Effector memory CD4-positive, alpha-beta T cell (primary cell): ENCODE results near the gene DNASE2B.

Experiments
- DNase-seq, 3 donors: peaks; one replicate each; pipeline ENCODE4 v3.0.0-alpha.2; 2020
- H3K27ac ChIP-seq: 2 replicates; pipeline ENCODE4 v1.7.0; 2013; ENCODE audit warnings: mild to moderate bottlenecking, low read length, moderate library complexity; ENCODE audit not compliant: insufficient read depth, poor library complexity, severe bottlenecking
- H3K27me3 ChIP-seq: replicated peaks from 2 replicates; pipeline ENCODE4 v1.7.0; 2013; ENCODE audit warnings: mild to moderate bottlenecking, low read length; ENCODE audit not compliant: insufficient read depth, control insufficient read depth, poor library complexity, severe bottlenecking
- H3K36me3 ChIP-seq: 2 replicates; pipeline ENCODE4 v1.7.0; 2013; ENCODE audit warnings: mild to moderate bottlenecking, low read length, moderate library complexity; ENCODE audit not compliant: control insufficient read depth, insufficient read depth
- H3K4me1 ChIP-seq: 2 replicates; pipeline ENCODE4 v1.7.0; 2013; ENCODE audit warnings: low read length, mild to moderate bottlenecking; ENCODE audit not compliant: control insufficient read depth, insufficient read depth, poor library complexity, severe bottlenecking
- H3K4me3 ChIP-seq: 2 replicates; pipeline ENCODE4 v1.7.0; 2013; ENCODE audit warnings: low read length, low read depth, mild to moderate bottlenecking; ENCODE audit not compliant: insufficient read depth, poor library complexity, severe bottlenecking
- H3K9me3 ChIP-seq: 2 replicates; pipeline ENCODE4 v1.7.0; 2013; ENCODE audit warnings: mild to moderate bottlenecking, low read length, moderate library complexity; ENCODE audit not compliant: control insufficient read depth

Gene DNASE2B

DNA sequence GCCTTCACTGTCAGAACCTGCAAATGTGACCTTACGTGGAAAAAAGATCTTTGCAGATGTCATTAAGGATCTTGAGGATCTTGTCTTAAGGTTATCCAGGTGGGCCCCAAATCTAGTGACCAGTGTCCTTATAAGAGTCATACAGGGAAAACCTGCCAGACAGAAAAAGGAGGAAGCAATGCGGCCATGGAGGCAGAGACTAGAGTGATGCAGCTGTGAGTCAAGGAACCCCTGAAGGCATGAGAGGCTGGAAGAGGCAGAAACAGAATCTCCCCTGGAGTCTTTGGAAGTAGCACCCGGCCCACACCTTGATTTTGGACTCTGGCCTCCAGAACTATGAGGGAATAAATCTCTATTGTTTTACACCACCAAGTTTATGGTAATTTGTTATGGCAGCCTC is 36.5 kb upstream of the DNASE2B start:
- Histone ChIP-seq H3K27ac (no peak overlapping the region), H3K4me1 (no peaks in the 10 kb centered on the region), H3K27me3 (no peaks in the 10 kb centered on the region), H3K4me3 (no peak overlapping the region), H3K9me3 (no peaks in the 10 kb centered on the region), H3K36me3 (no peaks in the 10 kb centered on the region)
- DNase-seq = no peak

DNA sequence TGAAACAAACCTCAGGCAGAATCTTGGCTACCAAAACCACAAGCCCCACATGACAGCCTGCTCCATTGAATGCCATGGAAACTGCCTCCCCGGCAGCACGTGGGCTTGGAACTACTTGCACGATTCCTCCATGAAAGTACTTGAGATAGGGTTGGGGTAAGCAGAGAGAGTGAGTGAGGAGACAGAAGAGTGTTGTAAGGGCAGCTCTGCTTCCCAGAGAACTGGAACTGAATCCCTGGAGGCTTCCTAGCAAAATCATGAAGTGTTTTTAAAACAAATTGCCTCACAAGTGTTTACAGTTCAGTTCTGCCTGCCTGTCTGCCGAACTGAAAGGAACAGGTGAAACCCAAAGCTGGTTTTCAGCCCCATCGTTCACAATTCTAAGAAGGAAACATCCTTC is 35.3 kb upstream of the DNASE2B start:
- Histone ChIP-seq H3K27ac (no peak overlapping the region), H3K9me3 (no peaks in the 10 kb centered on the region), H3K36me3 (no peaks in the 10 kb centered on the region), H3K4me3 (no peak overlapping the region), H3K4me1 (no peaks in the 10 kb centered on the region), H3K27me3 (no peaks in the 10 kb centered on the region)
- DNase-seq = no peak

DNA sequence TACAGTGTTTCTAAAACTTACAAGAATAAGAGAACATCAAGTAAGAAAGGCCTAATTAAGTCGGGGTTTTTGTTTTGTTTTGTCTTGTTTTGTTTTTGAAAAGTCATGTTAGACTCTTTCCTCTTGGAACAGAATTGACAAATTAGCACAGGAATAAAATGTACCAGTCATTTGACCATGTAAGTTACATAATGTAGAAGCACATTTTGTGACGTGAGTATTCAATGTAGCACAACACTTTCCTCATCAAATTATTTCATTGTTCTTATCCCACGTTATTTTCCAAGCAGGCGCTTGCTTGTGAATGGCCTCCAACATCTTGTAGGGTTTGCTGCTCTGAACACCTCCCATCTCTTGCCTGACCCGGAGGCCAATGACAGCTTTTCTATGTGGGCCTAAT is 34.7 kb upstream of the DNASE2B start:
- Histone ChIP-seq H3K4me1 (no peaks in the 10 kb centered on the region), H3K4me3 (no peak overlapping the region), H3K36me3 (no peaks in the 10 kb centered on the region), H3K9me3 (no peaks in the 10 kb centered on the region), H3K27ac (no peak overlapping the region), H3K27me3 (no peaks in the 10 kb centered on the region)
- no peak for DNase-seq

DNA sequence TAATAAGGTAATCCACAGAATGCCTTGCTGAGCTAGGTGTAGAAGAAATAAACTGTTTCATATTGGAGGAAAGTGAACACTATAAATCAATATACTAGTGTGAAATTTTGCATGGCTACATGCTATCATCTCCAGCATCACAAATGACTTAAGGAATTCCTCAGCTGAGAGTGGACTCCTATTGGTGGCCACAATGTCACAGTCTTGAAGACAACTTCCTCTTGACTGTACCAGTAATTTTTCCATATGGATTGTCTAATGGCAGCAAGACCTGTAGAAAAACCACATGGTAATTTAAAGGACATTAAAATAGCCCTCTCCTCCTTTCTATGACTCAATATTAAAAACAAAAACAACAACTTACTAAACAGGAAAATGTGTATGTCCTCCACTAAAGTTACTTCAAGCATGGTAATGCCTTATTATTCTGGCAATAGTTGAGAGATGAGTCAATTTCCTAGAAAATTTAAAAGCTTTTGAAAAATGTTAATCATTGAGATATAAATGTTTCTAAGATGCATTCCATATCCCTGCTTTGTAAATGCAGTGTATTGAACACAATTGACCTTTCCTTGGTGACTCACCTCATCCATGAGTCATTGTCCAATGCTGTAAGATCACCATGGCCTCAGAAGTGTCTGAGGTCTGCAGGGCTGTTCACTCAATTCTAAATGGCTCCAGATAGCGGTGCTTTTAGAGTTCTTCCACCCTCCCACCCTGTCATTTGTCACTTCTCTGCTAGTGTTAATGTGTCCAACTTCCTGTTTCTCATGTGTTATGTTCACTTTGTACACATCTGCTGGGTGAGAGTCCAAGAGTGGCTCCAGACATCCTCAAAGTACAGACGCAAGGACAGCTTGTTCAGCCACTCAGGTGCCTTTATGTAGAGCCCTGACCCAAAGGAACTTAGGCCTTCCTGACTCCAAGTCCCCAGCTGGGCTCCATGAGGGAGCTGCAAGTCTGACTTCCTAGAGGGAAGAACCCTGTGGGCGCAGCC is 32.8 kb upstream of the DNASE2B start:
- H3K9me3 ChIP-seq = no peaks in the 10 kb centered on the region
- no peak overlapping the region for H3K4me3 ChIP-seq
- no peaks in the 10 kb centered on the region for H3K4me1 ChIP-seq
- H3K36me3 ChIP-seq = no peaks in the 10 kb centered on the region
- no peak for DNase-seq
- H3K27me3 ChIP-seq = no peaks in the 10 kb centered on the region
- no peak overlapping the region for H3K27ac ChIP-seq

DNA sequence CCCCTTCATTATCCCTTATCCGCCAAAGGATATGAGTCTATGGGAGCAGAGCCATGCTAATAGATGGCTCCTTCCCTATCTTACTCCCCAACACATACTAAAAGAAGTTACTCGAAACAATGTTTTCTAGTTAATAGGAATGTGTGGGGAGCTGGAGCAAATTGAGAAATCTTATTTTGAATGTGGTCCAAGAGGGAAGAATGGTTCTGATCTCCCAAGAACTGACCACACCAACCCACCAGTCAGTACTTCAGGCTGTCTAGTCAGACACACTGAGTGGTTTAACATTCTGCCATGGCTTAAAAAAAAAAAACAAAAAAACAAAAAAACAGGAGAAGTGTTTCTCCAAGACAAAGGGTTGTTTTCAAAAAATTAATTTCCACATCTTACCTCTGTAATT is 31.5 kb upstream of the DNASE2B start:
- no peak overlapping the region for H3K4me3 ChIP-seq
- no peaks in the 10 kb centered on the region for H3K9me3 ChIP-seq
- H3K36me3 ChIP-seq = no peaks in the 10 kb centered on the region
- H3K27ac ChIP-seq = no peak overlapping the region
- H3K4me1 ChIP-seq = no peaks in the 10 kb centered on the region
- H3K27me3 ChIP-seq = no peaks in the 10 kb centered on the region
- no peak for DNase-seq

DNA sequence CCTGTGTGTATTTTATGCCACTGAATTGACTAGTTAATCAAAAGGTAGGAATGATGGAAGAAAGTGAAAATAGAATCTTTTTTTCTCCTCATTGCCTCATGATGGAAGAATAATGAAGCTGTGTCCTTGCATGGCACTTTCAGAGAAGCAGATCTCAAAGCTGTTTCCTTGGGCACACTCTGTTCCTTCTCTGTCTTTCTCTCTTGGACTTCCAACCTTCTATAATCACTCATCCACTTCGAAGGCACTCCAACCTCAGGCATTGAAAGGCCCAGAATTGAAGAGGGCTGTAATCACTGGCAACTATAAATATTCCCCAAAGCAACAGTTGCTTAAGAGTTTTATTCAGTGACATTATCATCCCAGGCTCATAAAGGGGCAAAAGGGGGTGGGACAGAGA is 31.1 kb upstream of the DNASE2B start:
- no peaks in the 10 kb centered on the region for H3K36me3 ChIP-seq
- no peaks in the 10 kb centered on the region for H3K9me3 ChIP-seq
- H3K27ac ChIP-seq = no peak overlapping the region
- no peak overlapping the region for H3K4me3 ChIP-seq
- H3K4me1 ChIP-seq = no peaks in the 10 kb centered on the region
- no peak for DNase-seq
- H3K27me3 ChIP-seq = no peaks in the 10 kb centered on the region

DNA sequence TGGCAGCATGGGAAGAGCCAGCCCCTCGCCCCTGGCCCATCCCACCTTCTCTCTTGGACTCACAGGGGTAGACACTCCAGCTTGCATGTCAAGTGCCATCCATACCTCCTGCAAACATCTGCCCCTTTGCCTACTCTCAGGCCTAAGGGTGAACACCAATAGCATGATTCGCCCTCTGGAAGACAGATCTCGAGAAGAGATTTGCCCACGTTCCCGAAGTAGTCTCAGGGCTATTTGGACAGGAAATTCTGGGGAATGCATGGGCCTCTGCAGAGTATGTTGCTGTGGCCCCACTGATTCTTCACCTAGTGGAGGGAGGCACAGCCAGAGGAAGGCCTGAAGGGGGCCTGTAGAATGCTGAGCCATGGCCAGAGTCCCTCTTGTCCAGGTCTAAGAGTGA is 29.8 kb upstream of the DNASE2B start:
- H3K27ac ChIP-seq = no peak overlapping the region
- no peak overlapping the region for H3K4me3 ChIP-seq
- H3K27me3 ChIP-seq = no peaks in the 10 kb centered on the region
- no peak for DNase-seq
- no peaks in the 10 kb centered on the region for H3K9me3 ChIP-seq
- H3K4me1 ChIP-seq = no peaks in the 10 kb centered on the region
- H3K36me3 ChIP-seq = no peaks in the 10 kb centered on the region

DNA sequence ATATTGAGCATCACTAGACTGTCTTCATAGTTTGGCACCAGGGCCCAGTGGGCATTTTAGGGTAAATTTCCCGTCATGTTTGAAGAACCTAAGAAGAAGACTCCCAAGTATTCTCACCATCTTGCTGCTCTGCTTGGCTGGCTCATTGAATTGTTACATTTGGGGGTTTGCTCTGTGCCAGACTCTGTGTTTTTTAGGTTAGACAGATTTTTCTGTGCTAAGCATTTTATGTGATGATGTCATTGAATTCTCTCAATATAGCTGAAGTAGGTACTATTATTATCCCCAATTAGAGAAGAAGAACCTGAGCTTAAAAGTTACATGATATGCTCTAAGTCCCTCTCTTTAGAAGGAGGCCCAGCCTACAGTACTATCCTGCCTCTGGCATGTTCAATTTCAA is 28.0 kb upstream of the DNASE2B start:
- H3K4me1 ChIP-seq = no peaks in the 10 kb centered on the region
- no peak for DNase-seq
- no peak overlapping the region for H3K27ac ChIP-seq
- no peaks in the 10 kb centered on the region for H3K9me3 ChIP-seq
- H3K4me3 ChIP-seq = no peak overlapping the region
- no peaks in the 10 kb centered on the region for H3K27me3 ChIP-seq
- no peaks in the 10 kb centered on the region for H3K36me3 ChIP-seq

DNA sequence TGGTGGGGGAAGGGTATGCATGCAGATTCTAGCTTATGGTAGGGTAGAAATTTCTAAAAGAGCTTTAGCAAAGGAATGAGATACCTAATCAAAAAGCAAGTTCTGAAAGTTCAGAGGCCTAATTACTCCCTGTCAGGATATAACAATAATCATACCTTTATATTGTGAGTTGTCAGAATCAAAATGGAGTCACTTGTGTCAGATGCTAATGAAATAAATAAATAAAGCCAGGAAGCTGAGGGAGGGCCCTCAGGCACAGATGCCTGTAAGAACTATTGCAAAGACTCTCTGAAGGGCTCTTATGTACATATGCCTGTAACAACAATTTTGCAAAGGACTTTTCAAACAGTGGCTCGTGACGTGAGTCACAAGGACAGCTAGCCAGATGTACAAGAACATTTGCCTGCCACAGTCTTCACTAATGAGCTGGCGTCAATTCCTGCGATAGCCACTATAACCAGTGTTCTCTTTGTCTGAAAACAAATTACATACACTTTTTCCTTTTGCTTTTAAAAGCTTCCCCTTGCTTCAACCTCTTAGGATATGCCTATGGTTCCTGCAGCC is 27.4 kb upstream of the DNASE2B start:
- Histone ChIP-seq H3K27ac (no peak overlapping the region), H3K4me3 (no peak overlapping the region), H3K9me3 (no peaks in the 10 kb centered on the region), H3K4me1 (no peaks in the 10 kb centered on the region), H3K36me3 (no peaks in the 10 kb centered on the region), H3K27me3 (no peaks in the 10 kb centered on the region)
- no peak for DNase-seq

DNA sequence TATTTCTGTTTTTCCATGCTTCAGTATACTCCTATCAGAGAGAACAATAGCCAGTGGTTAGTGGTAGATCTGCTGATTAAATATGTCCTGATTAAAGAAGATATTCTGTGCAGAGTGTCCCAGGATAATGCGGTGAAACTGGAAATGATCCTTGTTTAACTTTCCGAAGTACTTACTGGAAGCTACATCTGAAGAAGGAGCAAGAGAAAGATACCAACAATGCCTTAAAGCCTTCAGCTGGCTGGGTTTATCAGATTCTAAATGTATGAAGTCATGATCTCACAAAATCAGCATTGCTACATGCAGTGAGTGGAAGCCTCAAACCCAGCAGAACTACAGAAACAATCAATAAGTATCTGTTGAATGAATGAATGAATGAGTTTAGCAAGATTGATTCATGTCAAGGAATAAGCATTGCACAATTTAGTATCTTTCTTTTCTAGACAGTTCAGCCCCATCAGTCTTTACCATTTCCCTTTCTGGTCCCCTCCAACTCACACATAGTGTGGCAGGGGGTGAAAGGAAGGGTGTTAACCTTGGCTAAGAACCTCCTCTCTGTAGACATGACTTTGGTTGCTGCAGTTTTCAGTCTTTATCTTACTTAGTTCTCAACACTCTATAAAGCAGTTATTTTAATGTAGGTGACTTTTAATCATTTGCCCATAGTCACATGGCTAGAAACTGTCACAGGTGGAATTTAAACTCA is 24.7 kb upstream of the DNASE2B start:
- Histone ChIP-seq H3K27ac (no peak overlapping the region), H3K36me3 (no peaks in the 10 kb centered on the region), H3K4me1 (no peaks in the 10 kb centered on the region), H3K4me3 (no peak overlapping the region), H3K9me3 (no peaks in the 10 kb centered on the region), H3K27me3 (no peaks in the 10 kb centered on the region)
- DNase-seq = no peak
